Ectodermal cell (in vitro differentiated cells): ENCODE measurements around the gene PPIC.

Experiments
- H3K27ac ChIP-seq: 2 replicates; pipeline ENCODE4 v1.7.0; 2013; ENCODE audit warnings: mild to moderate bottlenecking, low read depth, low read length; ENCODE audit not compliant: insufficient read depth, poor library complexity, severe bottlenecking
- H3K27me3 ChIP-seq: 2 replicates; pipeline ENCODE4 v1.7.0; 2013; ENCODE audit warnings: mild to moderate bottlenecking, low read length; ENCODE audit not compliant: insufficient read depth, control insufficient read depth, poor library complexity, severe bottlenecking
- H3K36me3 ChIP-seq: one replicate; pipeline ENCODE4 v1.7.0; 2013; ENCODE audit warnings: low read length; ENCODE audit not compliant: control insufficient read depth, insufficient read depth
- H3K4me1 ChIP-seq: one replicate; pipeline ENCODE4 v1.7.0; 2013; ENCODE audit warnings: low read length; ENCODE audit not compliant: control insufficient read depth, insufficient read depth
- H3K4me3 ChIP-seq: 2 replicates; pipeline ENCODE4 v1.7.0; 2013; ENCODE audit warnings: low read depth, low read length, control low read depth; ENCODE audit not compliant: insufficient read depth
- H3K9me3 ChIP-seq: 2 replicates; pipeline ENCODE4 v1.7.0; 2013; ENCODE audit warnings: mild to moderate bottlenecking, low read length, moderate library complexity; ENCODE audit not compliant: control insufficient read depth
- WGBS, 2 experiments: methylation state at CpG; one replicate each; pipeline ENCODE4 v1.1.7; 2013; ENCODE audit warnings: missing lambda C conversion rate in 2 of 2; 5-methylcytosine and 5-hydroxymethylcytosine counted together

PPIC gene

GRCh38 chr5:123014689-123015088, 21.8 kb downstream of the PPIC start:
- no peaks in the 10 kb centered on the region for H3K36me3 ChIP-seq
- H3K27ac ChIP-seq, result no peak overlapping the region
- H3K27me3 ChIP-seq, result no peaks in the 10 kb centered on the region
- no peak overlapping the region for H3K4me3 ChIP-seq
- WGBS, 2 experiments, result 90 to 93% methylated on average over 1 of the region's 1 CpG
- H3K4me1 ChIP-seq, result no peaks in the 10 kb centered on the region
- H3K9me3 ChIP-seq, result no peaks in the 10 kb centered on the region

GRCh38 chr5:123012321-123012720, 24.2 kb downstream of the PPIC start:
- no peaks in the 10 kb centered on the region for H3K27me3 ChIP-seq
- no peak overlapping the region for H3K27ac ChIP-seq
- WGBS, 2 experiments, result 97 to 100% methylated on average over 1 of the region's 1 CpG
- H3K4me1 ChIP-seq, result no peaks in the 10 kb centered on the region
- no peak overlapping the region for H3K4me3 ChIP-seq
- no peaks in the 10 kb centered on the region for H3K9me3 ChIP-seq
- no peaks in the 10 kb centered on the region for H3K36me3 ChIP-seq

- H3K27me3 ChIP-seq, result no peaks in the 10 kb centered on the region
- WGBS, 2 experiments, result 85 to 87% methylated on average over 5 to 6 of the region's 6 CpGs
- H3K4me1 ChIP-seq, result no peaks in the 10 kb centered on the region
- no peaks in the 10 kb centered on the region for H3K9me3 ChIP-seq
- H3K36me3 ChIP-seq, result no peaks in the 10 kb centered on the region
- no peak overlapping the region for H3K4me3 ChIP-seq
- no peak overlapping the region for H3K27ac ChIP-seq
Observed at GRCh38 chr5:123007754-123008153, 28.8 kb downstream of the PPIC start.

- H3K9me3 ChIP-seq, result no peaks in the 10 kb centered on the region
- no peaks in the 10 kb centered on the region for H3K4me1 ChIP-seq
- H3K27ac ChIP-seq, result no peak overlapping the region
- H3K4me3 ChIP-seq, result no peak overlapping the region
- H3K27me3 ChIP-seq, result no peaks in the 10 kb centered on the region
- 91 to 95% methylated on average over 6 of the region's 6 CpGs for WGBS, 2 experiments
- H3K36me3 ChIP-seq, result no peaks in the 10 kb centered on the region
Observed at GRCh38 chr5:123007182-123007581, 29.3 kb downstream of the PPIC start.

- WGBS, 2 experiments, result 87 to 89% methylated on average over 7 of the region's 7 CpGs
- no peak overlapping the region for H3K27ac ChIP-seq
Observed at GRCh38 chr5:123001808-123002207, 34.7 kb downstream of the PPIC start.

GRCh38 chr5:123000731-123001130, 35.8 kb downstream of the PPIC start:
- Histone ChIP-seq H3K27me3 (no peaks in the 10 kb centered on the region), H3K27ac (no peak overlapping the region), H3K4me3 (no peak overlapping the region), H3K4me1 (no peaks in the 10 kb centered on the region), H3K36me3 (no peaks in the 10 kb centered on the region), H3K9me3 (no peaks in the 10 kb centered on the region)
- WGBS, 2 experiments, result 100% methylated on average over 1 of the region's 1 CpG; no CpG with 5 or more reads in 1 of the 2 experiments

More at GRCh38 chr5:123001808-123002207, 34.7 kb downstream of the PPIC start:
- no peaks in the 10 kb centered on the region for H3K4me1 ChIP-seq
- no peaks in the 10 kb centered on the region for H3K9me3 ChIP-seq
- no peaks in the 10 kb centered on the region for H3K36me3 ChIP-seq
- no peak overlapping the region for H3K4me3 ChIP-seq
- H3K27me3 ChIP-seq, result no peaks in the 10 kb centered on the region

- no peak overlapping the region for H3K27ac ChIP-seq
- no peaks in the 10 kb centered on the region for H3K36me3 ChIP-seq
- no peaks in the 10 kb centered on the region for H3K9me3 ChIP-seq
- H3K4me3 ChIP-seq, result no peak overlapping the region
- WGBS, 2 experiments, result 37 to 43% methylated on average over 8 to 9 of the region's 10 CpGs
- H3K4me1 ChIP-seq, result no peaks in the 10 kb centered on the region
- no peaks in the 10 kb centered on the region for H3K27me3 ChIP-seq
Observed at GRCh38 chr5:122999947-123000563, 36.5 kb downstream of the PPIC start.

GRCh38 chr5:122997294-122997693, 39.2 kb downstream of the PPIC start:
- 41% methylated on average over 7 of the region's 7 CpGs for WGBS, 2 experiments
- Histone ChIP-seq H3K4me1 (no peaks in the 10 kb centered on the region), H3K27ac (no peak overlapping the region), H3K27me3 (no peaks in the 10 kb centered on the region), H3K36me3 (no peaks in the 10 kb centered on the region), H3K9me3 (no peaks in the 10 kb centered on the region), H3K4me3 (no peak overlapping the region)

- Histone ChIP-seq H3K36me3 (no peaks in the 10 kb centered on the region), H3K4me1 (no peaks in the 10 kb centered on the region), H3K27ac (no peak overlapping the region), H3K4me3 (no peak overlapping the region), H3K27me3 (no peaks in the 10 kb centered on the region), H3K9me3 (no peaks in the 10 kb centered on the region)
- 74 to 78% methylated on average over 3 of the region's 3 CpGs for WGBS, 2 experiments
Observed at GRCh38 chr5:122996091-122996490, 40.4 kb downstream of the PPIC start.

- no peak overlapping the region for H3K4me3 ChIP-seq
- H3K9me3 ChIP-seq, result no peaks in the 10 kb centered on the region
- WGBS, 2 experiments, result 89 to 95% methylated on average over 2 of the region's 2 CpGs
- no peaks in the 10 kb centered on the region for H3K4me1 ChIP-seq
- no peaks in the 10 kb centered on the region for H3K36me3 ChIP-seq
- H3K27ac ChIP-seq, result no peak overlapping the region
- H3K27me3 ChIP-seq, result no peaks in the 10 kb centered on the region
Observed at GRCh38 chr5:122985954-122986721, 50.4 kb downstream of the PPIC start.
